Upper lobe of left lung (tissue), 6 donors: ENCODE data around the gene CHIC2. TPM values are rescaled to one million over a fixed set of nuclear protein-coding genes. Genes with fewer than 3 reads are reported as not detected.

Experiments
- ATAC-seq, 2 donors: fragments of 200-7000 bp; cut with Tn5 transposase; one replicate each; pipeline ENCODE4 v1.9.1; 2022; ENCODE audit warnings: mild to moderate bottlenecking in 2 of 2, moderate library complexity in 2 of 2; ENCODE audit not compliant: low FRiP score in 2 of 2
- DNase-seq, 2 donors: peaks; one replicate each; pipeline ENCODE4 v3.0.0-alpha.2; 2019 to 2020
- H3K27ac ChIP-seq, 4 donors: fragments of 200-600 bp; sonication (generic); one replicate each; pipeline ENCODE4 v1.5.1; 2016 to 2019
- H3K27me3 ChIP-seq, 4 donors: fragments of 200-600 bp; sonication (generic); one replicate each; pipeline ENCODE4 v1.5.1; 2017 to 2019
- H3K36me3 ChIP-seq, 4 donors: fragments of 200-600 bp; sonication (generic); one replicate each; pipeline ENCODE4 v1.5.1; 2016 to 2019
- H3K4me1 ChIP-seq, 4 donors: fragments of 200-600 bp; sonication (generic); one replicate each; pipeline ENCODE4 v1.5.1; 2018 to 2019
- H3K4me3 ChIP-seq, 4 donors: fragments of 200-600 bp; sonication (generic); one replicate each; pipeline ENCODE4 v1.5.1; 2017 to 2019; ENCODE audit warnings: mild to moderate bottlenecking in 2 of 4, moderate library complexity in 1 of 4
- H3K9me3 ChIP-seq, 4 donors: fragments of 200-600 bp; sonication (generic); one replicate each; pipeline ENCODE4 v1.5.1; 2018 to 2019
- CTCF ChIP-seq, 6 experiments: fragments of 450-650 bp in 4 of 6; fragments of 200-600 bp in 2 of 6; sonication (generic) in 2 of 6; IDR thresholded peaks; one replicate each; pipeline ENCODE4 v1.5.1; 2016 to 2019; ENCODE audit warnings: antibody characterized with exemption in 6 of 6
- EP300 ChIP-seq, 4 donors: sonication (generic); formaldehyde crosslinking; IDR thresholded peaks; one replicate each; pipeline ENCODE4 v1.5.1; 2017; ENCODE audit warnings: antibody characterized with exemption in 4 of 4, control low read depth in 2 of 4
- POLR2AphosphoS5 ChIP-seq, 2 donors: sonication (generic); formaldehyde crosslinking; IDR thresholded peaks; one replicate each; pipeline ENCODE4 v1.5.1; 2017; ENCODE audit warnings: antibody characterized with exemption in 2 of 2
- WGBS, 2 donors: methylation state at CpG; one replicate each; pipeline ENCODE4 v1.1.5; 2017 to 2018; 5-methylcytosine and 5-hydroxymethylcytosine counted together
- small RNA-seq, 4 donors: library from RNA; depleted of rRNA; stranded (forward); fragments of <200 nt; gene quantifications; one replicate each; pipeline ENCODE3, GENCODE V24; 2016
- total RNA-seq, 6 donors: library from RNA; depleted of rRNA in 4 of 6; stranded (reverse); fragments of >200 nt in 4 of 6; gene quantifications; one replicate each; pipeline versions ENCODE4 v1.1.0 to v1.2.1, GENCODE V29; 2016 to 2021
- donor health status: DM: no; HTN: no; CAD: no; lungs with moderate emphysema.
- donor health status: DM: no; HTN: yes; CAD: no; lungs with severe emphysema.

The CHIC2 gene
- total RNA-seq, 6 donors from 2014 or later, result 22.5 to 93.2 (median 37.6) TPM

GRCh38 chr4:53960843-53961242 lies 103.6 kb downstream of the CHIC2 start:
- no peak for TF ChIP-seq EP300 (IDR thresholded peaks at IDR 0.05)
- no peak for TF ChIP-seq CTCF (IDR thresholded peaks at IDR 0.05)
- no peak for TF ChIP-seq POLR2AphosphoS5 (IDR thresholded peaks at IDR 0.05)
- no peaks in the 10 kb centered on the region for H3K4me1 ChIP-seq
- H3K36me3 ChIP-seq, result no peaks in the 10 kb centered on the region
- no peaks in the 10 kb centered on the region for H3K27me3 ChIP-seq
- no peaks in the 10 kb centered on the region for H3K9me3 ChIP-seq
- ATAC-seq, result no peak
- no peak overlapping the region for H3K27ac ChIP-seq
- H3K4me3 ChIP-seq, result no peak overlapping the region
- 93 to 96% methylated on average over 5 of the region's 5 CpGs for WGBS, 2 donors
- no peak for DNase-seq

Small RNA genes within 50 kb of the gene (small RNA-seq; reads per million reads assigned to genes)
- 0 reads per million in 4 donors for gene AC110792.1
- gene AC110792.3, result 0 reads per million in 4 donors

Other genes starting within 250 kb of the CHIC2 start
- not detected for gene GSX2, start 35.6 kb upstream of the CHIC2 start, total RNA-seq
- gene PDGFRA, start 164.7 kb upstream of the CHIC2 start, total RNA-seq, result 100 to 1,000 TPM in 2 of 6 donors, 10 to 100 TPM in 4; 60.5 to 136 (median 77.0) TPM